ENCODE data around the gene KIF12. TPM values are rescaled to one million over a fixed set of nuclear protein-coding genes. Genes with fewer than 3 reads are reported as not detected.

The KIF12 gene
- total and polyA plus RNA-seq, 2 of the 8 experiments (the other 6 are each of a cell fraction or from before 2014, with no cell fraction given): 2.9 to 3.9 TPM

DNA sequence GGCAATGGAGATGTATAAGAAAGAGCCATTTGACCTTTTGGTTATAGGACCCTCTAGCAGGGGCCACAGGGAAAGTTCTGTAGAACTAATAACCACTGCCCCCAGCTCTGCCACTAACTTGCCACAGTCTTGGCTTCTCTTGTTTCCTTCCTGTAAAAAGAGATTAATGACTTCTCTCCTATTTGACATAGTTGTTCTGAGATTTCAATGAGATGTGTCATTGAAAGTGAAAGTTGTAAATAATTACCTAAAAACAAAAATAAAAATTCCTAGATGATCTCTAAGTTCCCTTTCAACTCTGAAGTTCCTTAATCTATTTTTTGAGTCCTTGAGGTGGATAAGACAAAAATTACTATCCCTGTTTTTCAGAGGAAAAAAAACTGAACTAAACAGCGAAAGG, 1.4 kb upstream of the KIF12 start:
- DNase-seq (ENCODE audit: low read depth in 1 of 2, low spot score in 2 of 2): no peak
- Histone ChIP-seq H3K4ac (replicated peaks; ENCODE audit: insufficient read length, low read depth, low read length) (no peak overlapping the region), H3K27ac (ENCODE audit: low read depth, low read length) (no peak overlapping the region), H2BK15ac (ENCODE audit: low read length) (no peak overlapping the region), H2BK120ac (replicated peaks; ENCODE audit: low read depth, low read length) (no peak overlapping the region), H3K23me2 (ENCODE audit: low read depth, low read length) (peaks cover 5% of the 10 kb centered on the region; the same call in 1 of the 2 replicates), H3K23ac (ENCODE audit: insufficient read length) (no peak overlapping the region), H4K91ac (replicated peaks; ENCODE audit: insufficient read length, low read length) (no peak overlapping the region), H2BK20ac (ENCODE audit: low read length) (no peak overlapping the region), H3K79me1 (ENCODE audit: low read depth, low read length) (no peaks in the 10 kb centered on the region), H3K4me2 (ENCODE audit: insufficient read depth in 1 of 2, low read depth in 2 of 2, low read length in 2 of 2) (no peak overlapping the region), H3K56ac (replicated peaks; ENCODE audit: insufficient read length, low read depth, low read length) (no peak overlapping the region), H3K79me2 (ENCODE audit: control insufficient read depth in 1 of 2, insufficient read depth in 2 of 2, low read length in 2 of 2) (no peaks in the 10 kb centered on the region), H3K14ac (ENCODE audit: insufficient read length) (no peak overlapping the region), H3K18ac (ENCODE audit: extremely low read depth, low read length) (no peak overlapping the region), H3K4me3 (ENCODE audit: extremely low read depth in 1 of 4, insufficient read depth in 2 of 4, low read depth in 3 of 4, low read length in 4 of 4) (no peak overlapping the region), H4K8ac (ENCODE audit: extremely low read depth, insufficient read depth, low read length) (no peak overlapping the region), H4K5ac (ENCODE audit: insufficient read length, low read depth, low read length) (no peak overlapping the region), H3K36me3 (ENCODE audit: control insufficient read depth in 2 of 4, insufficient read depth in 4 of 4, low read length in 3 of 4) (no peaks in the 10 kb centered on the region), H2AK5ac (ENCODE audit: low read depth, low read length) (no peak overlapping the region), H2AFZ (ENCODE audit: low read length) (no peak overlapping the region), H3K4me1 (replicated peaks in 1 of 4; ENCODE audit: control insufficient read depth in 3 of 4, insufficient read depth in 4 of 4, low read length in 3 of 4) (peaks cover 0 to 16% (median 10%) of the 10 kb centered on the region in 4 experiments; a peak in 6 of 7 replicates), H3K27me3 (replicated peaks in 1 of 4; ENCODE audit: control insufficient read depth in 3 of 4, extremely low read depth in 1 of 4, insufficient read depth in 3 of 4, low read length in 3 of 4) (peaks cover 2 to 27% (median 19%) of the 10 kb centered on the region in 4 experiments), H2BK12ac (ENCODE audit: low read depth, low read length) (no peak overlapping the region), H3K9ac (replicated peaks in 1 of 4; ENCODE audit: extremely low read depth in 1 of 4, low read depth in 3 of 4, low read length in 3 of 4) (no peak overlapping the region), H3K9me3 (ENCODE audit: insufficient read depth in 2 of 2, low read depth in 1 of 2, low read length in 1 of 2) (peaks cover 0 to 2% of the 10 kb centered on the region in 2 experiments; a peak in 1 of 4 replicates), H2BK5ac (ENCODE audit: low read depth, low read length) (no peak overlapping the region), H4K20me1 (replicated peaks in 1 of 2; ENCODE audit: control insufficient read depth in 1 of 2, insufficient read depth in 2 of 2, low read length in 2 of 2) (no peaks in the 10 kb centered on the region)
- TF ChIP-seq GABPA (IDR thresholded peaks at IDR 0.05; ENCODE audit: borderline replicate concordance, insufficient read depth, low read length) (no peak), RBBP5 (IDR thresholded peaks at IDR 0.05; ENCODE audit: borderline replicate concordance, low read depth, low read length) (no peak), HDAC2 (IDR thresholded peaks at IDR 0.05; ENCODE audit: borderline replicate concordance in 1 of 2, low read depth in 2 of 2, low read length in 2 of 2) (no peak), CEBPB (IDR thresholded peaks at IDR 0.05; ENCODE audit: low read depth, low read length) (no peak), RFX5 (IDR thresholded peaks at IDR 0.05; ENCODE audit: borderline replicate concordance, low read depth, low read length) (no peak), FOSL1 (IDR thresholded peaks at IDR 0.05; ENCODE audit: insufficient read depth, low read depth, low read length) (no peak), NRF1 (IDR thresholded peaks at IDR 0.05; ENCODE audit: low read depth, low read length) (no peak), TEAD4 (IDR thresholded peaks at IDR 0.05; ENCODE audit: low read depth, low read length) (no peak), CHD1 (IDR thresholded peaks at IDR 0.05; ENCODE audit: low read depth, low read length) (no peak), SP4 (IDR thresholded peaks at IDR 0.05; ENCODE audit: low read length) (no peak)
- CTCF ChIA-PET (ENCODE audit: partially characterized antibody): interaction anchor here (0.7 to 5.7 kb wide), 11 partner anchors 8 to 192 kb away, joined by 3 to 43 read pairs (median 6); partner anchors contain the start of gene COL27A1
- POLR2A ChIA-PET (ENCODE audit: partially characterized antibody): interaction anchor here (0.8 to 2.6 kb wide), 2 partner anchors 12 to 21 kb away, joined by 3 to 7 read pairs; no protein-coding TSS in a partner anchor
- 71% methylated on average over 1 of the region's 1 CpG; no CpG with 5 or more reads in 1 of the 2 experiments for WGBS, 2 experiments (ENCODE audit: extremely low coverage in 1 of 2, insufficient coverage in 1 of 2, insufficient read length in 1 of 2, insufficient replicate concordance in 2 of 2, low coverage in 1 of 2, low lambda C conversion rate in 2 of 2, missing lambda C conversion rate in 1 of 2)
- no peak for FAIRE-seq

All from H1 (cell line).